SU-DHL-6 (cell line): ENCODE data around the gene KCTD4.

ENCODE experiments used
- H2AFZ ChIP-seq: fragments of 200-600 bp; sonication (generic); 2 replicates; pipeline ENCODE4 v1.6.1; 2014; ENCODE audit warnings: low read depth, mild to moderate bottlenecking, moderate library complexity, mixed read lengths, antibody characterized with exemption, low read length; ENCODE audit not compliant: severe bottlenecking
- H3F3A ChIP-seq: fragments of 200-600 bp; shearing (Covaris generic); 2 replicates; pipeline ENCODE4 v1.6.0; 2016; ENCODE audit warnings: antibody characterized with exemption, mild to moderate bottlenecking; ENCODE audit not compliant: insufficient read depth
- H3K27ac ChIP-seq: fragments of 200-600 bp; sonication (generic); 2 replicates; pipeline ENCODE4 v1.5.1; 2016; ENCODE audit warnings: low read depth, mild to moderate bottlenecking, low read length, moderate library complexity, mixed read lengths
- H3K27me3 ChIP-seq: fragments of 200-600 bp; sonication (generic), shearing (Covaris generic); 2 replicates; pipeline ENCODE4 v1.6.0; 2014; ENCODE audit warnings: mild to moderate bottlenecking, low read length
- H3K36me3 ChIP-seq: fragments of 200-600 bp; sonication (generic); 2 replicates; pipeline ENCODE4 v1.6.1; 2014; ENCODE audit warnings: mild to moderate bottlenecking, low read length, mixed read lengths
- H3K4me2 ChIP-seq: fragments of 300-600, 200-600 bp; shearing (Covaris generic), sonication (generic); 2 replicates; pipeline ENCODE4 v1.6.0; 2014; ENCODE audit warnings: low read length, low read depth, mild to moderate bottlenecking; ENCODE audit not compliant: poor library complexity, severe bottlenecking
- H3K4me3 ChIP-seq: fragments of 200-600 bp; sonication (generic); 2 replicates; pipeline ENCODE4 v1.5.1; 2014; ENCODE audit warnings: antibody characterized with exemption, low read length, mild to moderate bottlenecking, mixed read lengths; ENCODE audit not compliant: insufficient read depth, poor library complexity, severe bottlenecking
- H3K79me2 ChIP-seq: fragments of 200-600 bp; sonication (generic); 2 replicates; pipeline ENCODE4 v1.6.1; 2014; ENCODE audit warnings: mild to moderate bottlenecking, low read length, moderate library complexity; ENCODE audit not compliant: insufficient read depth
- H3K9ac ChIP-seq: fragments of 200-600 bp; sonication (generic); 2 replicates; pipeline ENCODE4 v1.7.0; 2014; ENCODE audit warnings: mild to moderate bottlenecking, low read length
- H3K9me2 ChIP-seq: fragments of 200-600 bp; sonication (generic); replicated peaks from 2 replicates; pipeline ENCODE4 v1.6.1; 2014; ENCODE audit warnings: low read length; ENCODE audit not compliant: insufficient read depth
- H3K9me3 ChIP-seq: fragments of 200-600 bp; sonication (generic); 2 replicates; pipeline ENCODE4 v1.6.1; 2014; ENCODE audit warnings: low read length, mixed read lengths; ENCODE audit not compliant: insufficient read depth
- H4K20me1 ChIP-seq: fragments of 200-600 bp; sonication (generic); 2 replicates; pipeline ENCODE4 v1.6.1; 2014; ENCODE audit warnings: low read depth, mild to moderate bottlenecking, antibody characterized with exemption, low read length, moderate library complexity, mixed read lengths
- EZH2phosphoT487 ChIP-seq: fragments of 200-600 bp; sonication (generic), shearing (Covaris generic); conservative IDR thresholded peaks from 2 replicates; pipeline ENCODE4 v1.6.1; 2018; ENCODE audit warnings: mild to moderate bottlenecking, antibody characterized with exemption, low read length, moderate library complexity, mixed read lengths
- TF ChIP-seq, protein P1 (sequence below): fragments of 200-600 bp; sonication (generic); IDR thresholded peaks from one replicate; pipeline ENCODE4 v1.5.1; 2017; ENCODE audit warnings: antibody characterized with exemption, mild to moderate bottlenecking, low read length, moderate library complexity; ENCODE audit not compliant: insufficient read depth, poor library complexity, severe bottlenecking

The KCTD4 gene

DNA sequence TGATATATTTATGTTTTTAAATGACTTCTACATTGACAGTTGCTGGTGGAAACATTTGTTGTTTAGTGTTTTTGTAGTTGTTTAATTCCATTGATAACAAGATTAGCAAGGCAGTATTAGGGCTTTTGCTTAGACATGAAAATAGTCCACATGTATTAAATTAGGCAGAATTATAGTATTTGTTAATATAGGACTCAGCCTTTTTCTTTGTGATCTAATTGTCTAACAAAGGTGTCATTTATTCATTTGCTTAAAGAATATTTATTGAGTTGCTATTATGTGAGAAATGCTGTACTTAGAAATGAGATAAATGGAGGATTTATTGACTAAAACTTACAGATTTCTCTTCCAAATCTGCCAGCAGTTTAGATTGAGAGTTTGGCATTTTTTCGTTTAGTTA lies 41.7 kb upstream of the KCTD4 start:
- Histone ChIP-seq H3K9me3 (no peaks in the 10 kb centered on the region), H3K36me3 (no peaks in the 10 kb centered on the region), H3K27me3 (no peaks in the 10 kb centered on the region), H2AFZ (no peak overlapping the region), H3F3A (no peaks in the 10 kb centered on the region), H4K20me1 (no peaks in the 10 kb centered on the region), H3K9me2 (no peaks in the 10 kb centered on the region), H3K4me3 (no peak overlapping the region), H3K9ac (no peak overlapping the region), H3K27ac (no peak overlapping the region), H3K79me2 (0 out of 2 replicates have a peak, but pooled peaks cover 6% of the 10 kb centered on the region), H3K4me2 (no peak overlapping the region)
- TF ChIP-seq, protein P1, sequence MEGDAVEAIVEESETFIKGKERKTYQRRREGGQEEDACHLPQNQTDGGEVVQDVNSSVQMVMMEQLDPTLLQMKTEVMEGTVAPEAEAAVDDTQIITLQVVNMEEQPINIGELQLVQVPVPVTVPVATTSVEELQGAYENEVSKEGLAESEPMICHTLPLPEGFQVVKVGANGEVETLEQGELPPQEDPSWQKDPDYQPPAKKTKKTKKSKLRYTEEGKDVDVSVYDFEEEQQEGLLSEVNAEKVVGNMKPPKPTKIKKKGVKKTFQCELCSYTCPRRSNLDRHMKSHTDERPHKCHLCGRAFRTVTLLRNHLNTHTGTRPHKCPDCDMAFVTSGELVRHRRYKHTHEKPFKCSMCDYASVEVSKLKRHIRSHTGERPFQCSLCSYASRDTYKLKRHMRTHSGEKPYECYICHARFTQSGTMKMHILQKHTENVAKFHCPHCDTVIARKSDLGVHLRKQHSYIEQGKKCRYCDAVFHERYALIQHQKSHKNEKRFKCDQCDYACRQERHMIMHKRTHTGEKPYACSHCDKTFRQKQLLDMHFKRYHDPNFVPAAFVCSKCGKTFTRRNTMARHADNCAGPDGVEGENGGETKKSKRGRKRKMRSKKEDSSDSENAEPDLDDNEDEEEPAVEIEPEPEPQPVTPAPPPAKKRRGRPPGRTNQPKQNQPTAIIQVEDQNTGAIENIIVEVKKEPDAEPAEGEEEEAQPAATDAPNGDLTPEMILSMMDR: no peak
- TF ChIP-seq EZH2phosphoT487: no peak

DNA sequence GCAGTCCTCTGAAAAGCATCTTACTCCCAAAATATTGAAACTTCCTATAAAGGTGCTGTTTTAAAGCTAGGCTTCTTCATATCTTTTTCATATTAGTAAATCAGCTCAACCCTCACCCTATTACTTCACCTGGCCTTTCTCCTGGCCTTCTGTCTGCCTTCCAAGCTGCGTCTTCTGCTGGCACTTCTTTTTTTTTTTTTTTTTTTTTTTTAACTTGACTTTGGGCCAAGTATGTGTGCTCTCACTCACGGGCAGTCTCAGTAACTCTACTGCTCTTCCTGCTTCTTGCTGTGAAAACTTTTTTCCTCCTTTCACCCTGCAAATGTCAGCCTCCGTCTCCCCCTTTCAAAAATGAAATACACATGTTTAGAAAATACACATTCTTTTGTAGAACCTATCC lies 41.2 kb upstream of the KCTD4 start:
- Histone ChIP-seq H2AFZ (no peak overlapping the region), H3K27me3 (no peaks in the 10 kb centered on the region), H3K9me3 (no peaks in the 10 kb centered on the region), H3K27ac (no peak overlapping the region), H3K9me2 (no peaks in the 10 kb centered on the region), H3K9ac (no peak overlapping the region), H4K20me1 (no peaks in the 10 kb centered on the region), H3F3A (no peaks in the 10 kb centered on the region), H3K79me2 (0 out of 2 replicates have a peak, but pooled peaks cover 6% of the 10 kb centered on the region), H3K36me3 (no peaks in the 10 kb centered on the region), H3K4me2 (no peak overlapping the region), H3K4me3 (no peak overlapping the region)
- no peak for TF ChIP-seq EZH2phosphoT487
- TF ChIP-seq, protein P1: no peak

DNA sequence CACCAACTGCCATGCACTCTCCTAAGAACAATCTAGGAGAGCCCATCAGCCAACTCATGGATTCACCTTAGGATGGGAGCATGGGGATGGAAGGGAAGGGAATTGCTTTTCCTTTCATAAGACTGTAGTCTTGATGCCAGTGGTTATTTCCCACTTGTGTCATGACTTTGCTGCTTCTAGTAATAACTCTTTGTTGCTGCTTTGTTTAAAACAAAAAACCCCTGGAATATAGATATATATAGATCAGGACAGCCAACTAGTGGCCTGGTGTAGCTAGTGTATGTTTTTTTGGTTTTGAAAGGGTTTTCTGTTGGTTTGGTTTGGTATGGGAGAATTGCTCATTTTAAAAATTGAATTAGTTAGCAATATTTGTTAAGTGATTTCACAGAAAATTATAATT lies 39.3 kb upstream of the KCTD4 start:
- no peak overlapping the region for H3K27ac ChIP-seq
- no peaks in the 10 kb centered on the region for H4K20me1 ChIP-seq
- TF ChIP-seq, protein P1: no peak
- no peak for TF ChIP-seq EZH2phosphoT487
- no peak overlapping the region for H3K4me2 ChIP-seq
- H3K9me3 ChIP-seq: no peaks in the 10 kb centered on the region
- 0 out of 2 replicates have a peak, but pooled peaks cover 6% of the 10 kb centered on the region for H3K79me2 ChIP-seq
- no peaks in the 10 kb centered on the region for H3F3A ChIP-seq
- H3K27me3 ChIP-seq: no peaks in the 10 kb centered on the region
- no peak overlapping the region for H3K4me3 ChIP-seq
- no peak overlapping the region for H3K9ac ChIP-seq
- H3K36me3 ChIP-seq: no peaks in the 10 kb centered on the region
- no peaks in the 10 kb centered on the region for H3K9me2 ChIP-seq
- no peak overlapping the region for H2AFZ ChIP-seq
